RPMI7951 (cell line): ENCODE data around the gene RNF14. TPM values are rescaled to one million over a fixed set of nuclear protein-coding genes. Genes with fewer than 3 reads are reported as not detected.
A peak's percentile ranks its signal among the peaks of the same experiment; 100 is the strongest.

Source experiments
- DNase-seq: peaks from one replicate; pipeline ENCODE4 v3.0.0-alpha.2; 2012; ENCODE audit warnings: low read depth
- total RNA-seq: library from RNA; depleted of rRNA; stranded (reverse); fragments of >200 nt; shearing (Covaris generic); gene quantifications from 2 replicates; pipeline ENCODE4 v1.2.3, GENCODE V29; 2014

Gene RNF14
- total RNA-seq, 1 experiment from 2014 or later, result 66.9 TPM

DNA sequence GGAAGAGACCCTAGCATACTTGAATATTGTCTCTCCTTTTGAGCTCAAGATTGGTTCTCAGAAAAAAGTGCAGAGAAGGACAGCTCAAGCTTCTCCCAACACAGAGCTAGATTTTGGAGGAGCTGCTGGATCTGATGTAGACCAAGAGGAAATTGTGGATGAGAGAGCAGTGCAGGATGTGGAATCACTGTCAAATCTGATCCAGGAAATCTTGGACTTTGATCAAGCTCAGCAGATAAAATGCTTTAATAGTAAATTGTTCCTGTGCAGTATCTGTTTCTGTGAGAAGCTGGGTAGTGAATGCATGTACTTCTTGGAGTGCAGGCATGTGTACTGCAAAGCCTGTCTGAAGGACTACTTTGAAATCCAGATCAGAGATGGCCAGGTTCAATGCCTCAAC is 9.5 kb downstream of the RNF14 start:
- DNase-seq, result no peak

DNA sequence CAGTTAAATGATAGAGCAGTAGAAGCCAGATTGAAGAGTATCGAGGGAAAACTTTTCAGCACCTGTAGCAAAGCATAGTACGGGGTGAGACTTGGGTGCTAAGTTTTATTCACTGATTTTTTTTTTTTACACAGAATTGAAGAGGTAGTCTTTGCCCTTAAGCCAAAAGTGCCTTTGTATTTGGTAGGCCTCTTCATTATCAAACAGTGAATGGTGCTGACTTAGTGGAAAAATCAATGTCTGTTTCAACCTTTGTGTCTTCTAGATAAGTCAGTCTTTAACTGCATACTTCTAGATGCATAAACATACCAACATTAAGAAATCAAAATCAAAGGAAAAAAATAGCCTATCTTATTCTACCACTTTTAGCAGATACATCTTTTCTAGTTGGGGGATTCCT is 13.7 kb downstream of the RNF14 start:
- no peak for DNase-seq

DNA sequence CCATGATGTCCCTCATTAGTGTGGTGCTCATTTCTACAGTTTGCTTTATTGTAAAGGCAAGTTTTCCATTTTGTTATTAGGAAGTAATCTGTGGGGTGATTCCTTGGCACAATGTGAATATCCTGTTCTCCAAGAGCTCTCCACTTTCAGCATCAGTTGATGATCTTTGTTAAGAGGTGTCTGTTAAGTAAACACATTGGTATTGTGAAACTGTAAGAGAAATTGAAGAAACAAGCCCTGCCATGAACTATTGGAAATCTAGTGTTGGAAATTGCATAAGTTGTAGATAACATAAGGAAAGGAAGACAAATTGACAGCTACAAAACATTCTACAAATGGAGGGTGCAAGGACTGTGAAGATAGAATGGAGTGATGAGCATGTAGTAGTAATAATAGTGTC is 17.2 kb downstream of the RNF14 start:
- no peak for DNase-seq

DNA sequence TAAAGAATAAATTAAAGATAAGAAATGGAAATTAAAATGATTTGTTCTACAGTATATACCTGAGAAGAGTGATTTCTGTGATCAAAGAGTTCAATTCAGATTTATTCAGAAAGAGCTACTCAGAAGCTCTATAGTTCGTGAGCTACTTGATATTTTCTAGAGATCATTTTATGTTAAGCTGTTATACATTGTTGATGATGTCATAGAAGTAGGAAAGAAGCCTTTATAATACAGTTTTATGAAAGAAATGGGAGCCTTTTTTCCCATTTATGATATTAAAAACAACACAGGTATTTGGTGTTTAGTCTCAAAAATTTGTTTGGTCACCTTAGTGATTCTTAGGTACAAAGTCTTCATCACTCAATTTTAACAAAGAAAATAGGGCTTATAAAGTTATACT is 20.8 kb downstream of the RNF14 start:
- no peak for DNase-seq

DNA sequence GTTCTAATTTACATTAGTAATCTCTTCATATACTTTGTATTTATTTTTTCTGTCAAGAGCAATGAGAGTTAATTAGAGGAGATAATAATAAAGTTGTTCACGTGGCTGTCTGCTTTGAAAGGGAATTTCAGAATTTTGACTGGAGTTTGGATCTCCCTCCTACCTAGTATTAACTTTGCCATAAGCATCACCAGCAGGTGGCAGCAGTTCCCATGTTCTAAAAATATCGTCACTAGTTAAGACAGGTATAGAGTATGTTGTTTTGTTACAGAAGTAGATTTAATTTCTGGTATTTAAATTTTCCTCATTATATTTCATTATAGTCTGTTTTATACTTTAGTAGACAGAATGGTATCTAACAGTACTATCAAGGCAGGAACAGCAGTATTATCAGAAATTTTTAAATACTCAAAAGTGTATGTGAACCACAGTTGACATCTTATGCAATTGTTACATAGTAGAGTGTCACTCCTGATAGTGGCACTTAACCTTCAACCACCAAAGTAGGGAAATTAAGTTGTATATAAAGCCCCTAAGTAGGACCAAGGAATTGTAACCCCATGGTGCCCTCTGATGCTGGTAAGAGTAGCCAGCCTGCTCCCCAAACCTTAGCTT is 23.6 kb downstream of the RNF14 start:
- peak; percentile 50 for DNase-seq

DNA sequence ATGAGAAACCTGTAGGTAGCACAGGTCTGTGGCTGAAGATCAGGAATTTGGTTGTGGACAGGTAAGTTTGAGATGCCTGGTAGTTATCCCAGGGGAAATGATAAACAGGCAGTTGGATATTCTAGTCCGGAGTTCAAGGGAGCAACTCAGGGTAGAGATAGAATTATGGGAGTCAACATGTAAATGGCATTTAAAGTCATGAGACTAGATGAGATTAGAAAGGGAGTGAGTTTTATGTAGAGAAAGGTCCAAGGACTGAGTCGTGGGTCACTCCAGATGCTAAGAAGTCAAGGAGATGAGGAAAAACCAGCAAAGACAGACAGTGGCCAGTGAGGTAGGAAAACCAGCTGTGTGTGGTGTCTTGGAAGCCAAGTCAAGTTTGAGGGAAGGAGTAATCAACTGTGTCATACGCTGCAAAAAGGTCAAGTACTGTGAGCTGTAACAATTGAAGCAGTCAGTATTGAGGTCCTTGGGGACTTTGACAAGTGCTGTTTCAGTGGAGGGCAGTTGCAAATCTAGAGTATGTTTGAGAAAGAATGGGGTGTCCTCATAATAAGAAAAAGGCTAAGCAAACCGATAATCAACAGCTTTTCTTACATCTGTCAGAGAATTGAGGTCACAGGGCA is 25.7 kb downstream of the RNF14 start:
- no peak for DNase-seq

DNA sequence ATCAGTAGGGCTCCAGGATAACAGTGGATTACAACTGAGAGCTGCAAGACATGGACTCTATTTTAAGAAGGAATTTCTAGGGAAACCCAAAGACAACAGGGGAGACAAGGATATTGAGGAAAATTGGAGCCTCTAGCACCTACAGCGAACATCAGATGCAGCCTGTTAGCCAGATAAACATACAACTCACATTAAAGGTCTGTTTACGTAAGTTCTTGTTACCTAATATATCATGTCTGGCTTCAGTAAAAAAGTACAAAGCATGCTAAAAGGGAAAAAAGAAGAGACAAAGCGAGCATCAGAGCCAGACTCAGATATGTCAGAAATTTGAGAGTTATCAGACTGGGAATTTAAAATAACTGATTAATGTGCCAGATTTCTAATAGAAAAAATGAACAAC is 26.8 kb downstream of the RNF14 start:
- no peak for DNase-seq

DNA sequence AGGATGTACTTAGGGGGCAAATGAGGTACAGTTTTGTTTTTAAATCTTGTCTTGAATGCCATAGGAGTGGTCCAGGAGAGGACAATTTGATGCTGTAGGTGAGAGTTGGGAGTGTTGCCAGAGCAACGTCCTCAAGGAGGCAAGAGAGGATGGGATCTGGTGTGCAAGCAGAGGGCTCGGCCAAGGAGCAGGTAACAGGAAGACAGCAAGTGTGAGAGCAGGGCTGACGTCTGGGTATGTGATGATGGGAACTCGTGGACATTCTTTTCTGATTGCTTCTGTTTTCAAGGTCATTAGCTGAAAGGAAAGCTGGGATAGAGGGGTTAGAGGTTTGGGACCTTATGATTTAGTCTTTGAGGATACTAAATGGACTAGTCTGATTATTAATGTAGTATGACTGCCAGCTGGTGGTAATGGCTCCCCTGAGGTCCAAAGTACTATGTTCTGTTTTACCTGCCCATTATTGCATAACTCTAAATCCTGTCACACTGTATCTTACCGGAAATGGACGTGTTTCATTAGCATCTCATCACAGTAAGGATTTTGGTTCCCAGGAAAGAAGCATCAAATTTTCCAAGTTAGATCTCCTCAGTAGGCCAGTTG is 28.6 kb downstream of the RNF14 start:
- no peak for DNase-seq

DNA sequence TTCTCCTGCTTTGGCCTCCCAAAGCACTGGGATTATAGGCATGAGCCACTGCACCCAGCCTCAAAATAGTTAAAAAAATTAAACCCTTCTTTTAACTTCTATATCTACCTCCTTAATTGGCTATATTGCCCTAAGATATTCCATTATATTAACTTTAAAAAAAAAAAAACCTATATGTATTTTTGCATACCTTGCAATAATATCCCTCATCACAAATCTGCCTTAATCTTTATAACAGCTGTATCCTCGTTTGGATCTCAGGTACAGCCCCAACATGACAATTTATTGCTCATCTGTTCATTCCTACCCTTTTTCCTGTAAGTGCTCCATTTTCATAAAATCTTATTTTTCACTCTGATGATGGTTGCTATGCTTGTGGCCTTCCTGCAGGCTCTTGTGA is 31.3 kb downstream of the RNF14 start:
- no peak for DNase-seq

DNA sequence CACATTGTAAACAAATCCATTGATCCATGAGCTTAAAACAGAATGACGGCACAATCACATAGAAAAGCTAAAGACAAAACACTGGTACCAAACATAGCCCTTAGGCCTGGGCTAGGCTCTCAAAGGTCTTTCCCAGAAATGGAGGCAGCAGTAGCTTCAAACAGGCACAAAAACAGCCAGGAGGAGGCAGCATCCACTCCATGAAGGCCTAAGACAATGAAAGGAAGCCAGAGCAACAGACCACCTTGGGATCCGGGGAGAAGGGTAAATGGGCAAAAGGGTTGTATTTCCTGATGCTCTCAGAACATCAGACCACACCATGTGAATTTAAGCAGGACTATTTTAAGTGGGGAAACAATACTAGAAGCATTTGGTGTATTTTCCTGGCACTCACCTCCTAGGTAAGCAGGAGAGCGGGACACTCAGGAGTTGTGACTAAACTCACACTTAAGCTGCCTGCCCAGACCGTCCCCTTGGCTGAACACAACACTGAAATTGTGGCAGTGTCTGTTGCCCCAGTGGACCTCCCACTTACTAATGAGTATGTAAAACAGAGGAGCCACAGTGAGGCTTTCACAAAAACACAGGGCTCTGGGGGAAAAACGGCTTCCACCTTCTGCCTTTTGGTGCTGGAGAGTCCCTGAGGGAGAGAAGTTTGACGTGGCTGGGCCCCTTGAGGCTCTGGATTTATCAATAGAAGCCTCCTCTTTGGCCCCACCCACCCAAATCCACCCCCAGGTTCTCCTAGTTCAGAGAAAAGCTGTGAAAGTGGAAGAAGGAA is 32.0 kb downstream of the RNF14 start:
- DNase-seq, result peak; percentile 14

DNA sequence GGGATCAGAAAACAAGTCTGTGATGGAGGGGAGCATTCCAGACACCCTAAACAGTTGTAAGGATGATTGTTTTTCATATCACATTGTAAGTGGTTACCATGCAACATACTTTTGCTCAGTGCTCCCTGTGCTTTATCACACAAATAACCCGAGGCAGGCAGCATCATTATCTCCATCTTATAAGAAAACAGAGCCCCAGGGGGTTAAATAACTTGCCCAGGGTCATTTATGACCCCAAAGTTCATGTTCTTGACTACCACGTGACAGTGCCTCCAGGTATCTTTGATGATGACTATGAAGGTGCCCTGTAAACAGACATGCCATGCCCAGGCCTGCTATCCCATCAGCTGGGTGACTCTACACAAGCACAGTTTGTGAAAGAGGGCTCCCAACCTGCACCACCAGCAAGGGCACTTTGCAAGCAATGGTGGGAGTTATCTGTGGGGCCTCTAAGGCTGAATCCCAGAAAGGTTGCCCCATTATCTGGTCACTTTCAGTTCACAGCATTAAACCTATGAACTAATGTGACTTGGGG is 34.4 kb downstream of the RNF14 start:
- DNase-seq, result no peak

DNA sequence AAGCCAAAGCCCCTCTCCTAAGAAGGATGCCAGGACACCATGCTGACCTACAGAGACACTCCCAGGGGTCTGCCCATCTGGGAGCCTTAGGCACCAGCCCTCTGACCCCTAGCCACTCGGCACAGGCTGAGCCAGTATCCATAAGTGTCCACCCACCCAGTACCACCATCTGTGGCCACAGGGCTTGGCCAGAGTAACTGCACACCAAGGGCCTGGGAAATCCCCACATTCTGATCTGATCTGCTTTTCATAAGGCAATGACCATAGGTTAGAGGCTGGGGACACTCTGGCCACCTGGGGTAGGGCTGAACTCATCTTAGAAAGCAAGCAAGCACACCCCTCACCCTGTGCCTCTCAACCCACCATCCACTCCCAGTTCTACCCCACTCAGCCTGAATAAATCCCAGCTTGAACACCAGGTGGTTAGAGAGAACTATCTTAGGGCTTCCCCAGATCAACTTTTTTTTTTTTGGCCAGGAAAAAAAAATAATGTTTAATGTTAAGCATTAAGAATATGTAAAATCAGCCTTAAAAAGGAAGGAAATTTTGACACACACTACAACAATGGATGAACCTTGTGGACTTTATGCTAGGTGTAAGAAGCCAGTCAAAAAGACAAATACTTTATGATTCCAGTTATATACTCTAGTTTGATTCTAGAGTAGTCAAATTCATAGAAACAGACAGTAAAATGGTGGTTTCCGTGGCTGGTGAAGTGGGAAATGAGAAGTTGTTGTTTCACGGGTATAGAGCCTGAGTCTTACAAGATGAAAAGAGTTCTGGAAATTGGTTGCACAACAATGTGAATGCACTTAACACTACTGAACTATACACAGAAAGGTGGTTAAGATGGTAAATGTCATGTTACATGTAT is 37.7 kb downstream of the RNF14 start:
- no peak for DNase-seq

DNA sequence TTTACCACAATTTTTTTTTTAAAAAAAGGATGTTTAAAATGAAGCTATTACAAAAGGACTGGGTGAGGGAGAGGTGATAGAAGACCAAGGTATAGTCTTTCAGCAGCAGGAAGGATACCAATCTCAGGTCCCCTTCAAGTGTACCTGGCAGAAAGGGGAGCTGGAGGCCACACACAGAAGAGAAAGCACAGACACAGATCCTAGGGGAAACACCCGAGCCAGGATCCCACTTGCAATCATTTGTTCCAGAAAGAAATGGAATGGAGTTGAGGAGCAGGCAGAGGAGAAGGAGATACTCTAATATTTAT is 38.3 kb downstream of the RNF14 start:
- no peak for DNase-seq

DNA sequence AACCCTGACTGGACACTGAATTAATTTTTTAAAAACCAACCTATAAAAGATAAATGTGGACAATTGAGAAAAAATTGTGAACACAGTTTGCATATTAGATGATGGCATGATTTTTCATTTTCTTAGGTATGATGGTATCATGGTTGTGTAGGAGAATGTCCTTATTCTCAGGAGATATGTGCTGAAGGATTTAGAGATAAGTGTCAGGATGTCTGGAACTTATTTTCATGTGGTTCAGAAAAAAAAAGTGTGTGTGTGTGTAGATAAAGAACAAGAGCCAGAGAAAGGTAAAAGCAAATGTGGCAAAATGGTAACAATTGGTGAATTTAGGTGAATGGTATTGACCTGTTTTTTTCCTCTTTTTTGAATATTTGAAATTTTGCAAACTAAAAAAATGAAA is 39.9 kb downstream of the RNF14 start:
- no peak for DNase-seq

DNA sequence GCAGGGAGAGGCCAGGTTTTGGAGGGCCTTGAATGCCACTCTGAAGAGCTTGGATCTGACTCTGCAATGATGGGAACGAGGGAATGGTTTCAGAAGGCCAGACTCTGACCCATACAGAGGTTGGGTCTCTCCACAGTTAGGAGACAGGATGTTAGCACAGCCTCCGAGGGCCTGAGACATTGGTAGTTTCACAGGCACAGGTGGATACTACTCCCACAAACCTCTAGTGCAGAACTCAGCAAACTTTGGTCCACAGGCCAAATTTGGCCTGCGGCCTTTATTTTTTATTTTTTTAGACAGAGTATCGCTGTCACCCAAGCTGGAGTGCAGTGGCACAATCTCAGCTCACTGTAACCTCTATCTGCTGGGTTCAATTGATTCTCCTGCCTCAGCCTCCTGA is 41.0 kb downstream of the RNF14 start:
- no peak for DNase-seq

DNA sequence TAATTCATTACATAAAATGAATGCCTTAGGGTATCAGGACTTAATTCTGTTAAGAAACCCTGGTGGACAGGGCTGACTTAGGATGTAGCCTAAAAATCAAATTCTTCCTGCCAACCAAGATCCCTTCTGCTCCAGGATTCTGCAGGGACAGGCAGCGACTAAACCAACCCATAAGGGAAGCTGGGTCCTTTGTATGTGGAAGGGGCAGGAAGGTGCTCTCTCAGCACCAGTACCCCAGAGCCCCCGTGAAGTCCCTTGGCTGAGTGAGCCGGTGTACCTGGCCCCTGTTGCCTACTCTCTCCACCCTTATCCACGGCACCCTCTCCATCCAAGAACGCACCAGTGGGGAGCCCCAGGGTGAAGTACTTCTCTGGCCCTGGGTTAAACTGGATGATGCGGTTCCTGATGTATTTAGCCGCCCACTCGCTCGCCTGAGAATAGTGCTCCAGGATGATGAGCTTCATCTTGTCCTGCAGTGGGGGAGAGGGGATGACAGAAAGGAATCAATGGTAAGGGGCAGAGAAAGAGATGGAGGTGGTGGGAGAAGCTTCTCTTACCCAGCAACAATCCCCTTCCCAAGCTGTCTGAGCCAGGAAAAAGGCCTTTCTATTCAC is 42.8 kb downstream of the RNF14 start:
- no peak for DNase-seq

DNA sequence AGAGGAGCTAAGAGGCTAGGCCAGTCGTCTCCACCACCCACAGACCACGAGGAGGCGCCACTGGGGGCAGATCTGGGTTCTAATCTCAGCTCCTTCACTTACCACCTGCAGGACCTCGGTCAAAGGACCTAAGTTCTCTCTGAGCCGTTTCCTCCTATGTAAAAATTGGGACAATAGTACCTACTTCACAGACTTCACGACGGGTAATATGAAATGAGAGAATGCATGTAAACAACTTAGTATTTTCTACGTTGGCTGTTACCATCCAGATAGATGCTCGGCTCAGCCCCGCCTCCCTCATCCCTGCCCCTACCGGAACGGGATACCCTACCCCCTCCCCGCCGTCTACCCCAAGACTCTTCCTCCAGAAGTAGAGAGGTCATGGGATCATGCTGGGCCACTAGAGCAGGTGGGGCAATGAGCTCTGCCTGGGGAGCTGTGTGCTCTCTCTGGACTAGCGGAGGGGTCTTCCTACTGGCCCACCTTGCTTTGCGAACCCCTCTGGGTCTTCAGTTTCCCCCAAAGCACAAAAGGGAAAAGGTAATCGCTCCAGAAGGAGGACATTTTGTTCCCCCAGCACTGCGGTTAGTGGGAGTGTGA is 43.4 kb downstream of the RNF14 start:
- peak; percentile 25 for DNase-seq

DNA sequence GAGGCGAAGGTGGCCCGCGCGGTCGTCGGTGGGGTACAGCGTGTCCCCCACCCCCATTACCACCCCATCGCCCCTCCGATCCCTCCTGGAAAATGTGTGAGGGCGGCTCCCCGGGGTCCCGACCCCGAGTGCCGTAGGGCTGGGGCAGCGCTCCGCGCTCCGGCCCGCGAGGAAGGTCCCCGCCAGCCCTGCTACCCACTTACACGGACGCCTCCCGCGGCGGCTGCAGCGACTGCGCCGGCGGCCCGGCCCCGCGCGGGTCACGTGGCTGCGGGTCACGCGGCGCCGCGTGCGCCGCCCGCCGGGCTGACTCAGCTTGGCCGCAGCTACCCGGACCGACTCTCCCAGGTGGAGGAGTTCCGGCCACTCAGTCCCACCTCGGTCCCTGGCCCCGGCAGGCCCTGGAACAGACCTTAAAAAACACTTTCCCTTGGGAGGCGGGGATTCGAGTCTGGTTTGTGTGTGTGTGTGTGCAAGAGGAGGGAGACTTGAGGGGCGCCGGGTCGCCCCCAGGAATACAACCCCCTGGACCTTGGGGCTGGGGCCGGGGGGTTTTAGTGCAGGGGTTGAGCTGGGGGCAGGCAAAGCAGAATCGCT is 44.0 kb downstream of the RNF14 start, which contains the start of gene GNPDA1:
Gene GNPDA1 (minus strand): TSS at position 236 of the 597 bp plus-strand sequence. CDS start 992 bp downstream, outside the sequence.
- DNase-seq, result peak; percentile 79

DNA sequence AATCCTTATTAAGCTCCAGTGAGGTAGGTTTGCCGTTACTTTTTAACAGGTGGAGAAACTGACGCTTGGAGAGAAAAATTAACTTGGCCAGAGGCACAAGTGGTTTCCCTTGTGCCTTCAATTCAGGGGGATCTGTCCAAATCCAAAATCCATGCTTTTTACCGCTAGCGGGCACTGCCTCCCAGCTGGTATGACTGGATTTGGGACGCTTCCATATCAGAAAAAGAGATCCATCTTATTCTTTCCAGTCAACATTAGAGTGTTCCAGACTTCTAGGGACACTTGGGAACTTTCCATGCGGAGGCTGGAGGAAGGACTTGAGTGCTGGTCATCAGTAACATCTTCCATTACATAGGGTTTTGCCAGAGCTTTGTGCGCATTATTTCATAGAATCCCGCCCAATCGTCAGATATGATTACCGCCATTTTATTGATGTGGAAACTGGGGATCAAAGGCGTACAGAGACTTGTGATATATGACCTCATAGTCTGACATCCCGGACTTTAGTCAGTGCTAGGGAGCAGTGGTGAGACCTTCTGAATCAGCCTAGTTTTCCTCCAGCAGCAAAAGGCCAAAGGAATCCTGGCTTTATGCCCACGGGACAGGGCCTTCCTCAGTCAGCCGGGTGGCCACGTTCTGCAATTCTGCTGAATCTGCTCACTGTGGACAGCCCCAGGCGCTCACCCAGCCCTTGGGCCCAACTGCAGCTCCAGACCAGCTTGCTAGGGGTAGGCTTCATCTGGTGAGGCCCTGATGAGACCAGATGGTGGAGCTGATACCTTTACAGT is 45.0 kb downstream of the RNF14 start:
- peak; percentile 87 for DNase-seq
